HepG2 (cell line): ENCODE data around the gene ZCCHC24. TPM values are rescaled to one million over a fixed set of nuclear protein-coding genes. Genes with fewer than 3 reads are reported as not detected.

Source experiments
- BHLHE40 ChIP-seq: IDR thresholded peaks from 2 replicates; pipeline ENCODE4 v1.6.1; 2011; ENCODE audit warnings: low read length, improper control_type of control experiment
- EP300 ChIP-seq, 3 experiments: sonication (generic) in 1 of 3; formaldehyde crosslinking in 1 of 3; IDR thresholded peaks; 2 replicates each; pipeline versions ENCODE4 v1.5.1 to v1.6.1; 2011 to 2020; ENCODE audit warnings: low read depth in 2 of 3, low read length in 2 of 3, borderline replicate concordance in 1 of 3, improper control_type of control experiment in 1 of 3, mild to moderate bottlenecking in 1 of 3, missing genetic modification reagents in 1 of 3, moderate library complexity in 1 of 3
- ESRRA ChIP-seq: sonication (generic); formaldehyde crosslinking; IDR thresholded peaks from 2 replicates; pipeline ENCODE4 v1.5.1; 2020; ENCODE audit warnings: mild to moderate bottlenecking, low read depth, missing genetic modification reagents
- GLMP ChIP-seq: sonication (generic); formaldehyde crosslinking; IDR thresholded peaks from 2 replicates; pipeline ENCODE4 v1.9.0; 2021; ENCODE audit warnings: missing genetic modification reagents, mild to moderate bottlenecking, borderline replicate concordance
- HOXA7 ChIP-seq: sonication (generic); formaldehyde crosslinking; IDR thresholded peaks from 2 replicates; pipeline ENCODE4 v1.8.1; 2022; ENCODE audit warnings: mild to moderate bottlenecking, missing genetic modification reagents, moderate library complexity
- IKZF5 ChIP-seq: IDR thresholded peaks from 2 replicates; pipeline ENCODE4 v1.6.1; 2018; ENCODE audit warnings: missing genetic modification reagents, mild to moderate bottlenecking, missing compliant biosample characterization
- IRF9 ChIP-seq: sonication (generic); formaldehyde crosslinking; IDR thresholded peaks from 2 replicates; pipeline ENCODE4 v1.8.0; 2022; ENCODE audit warnings: missing genetic modification reagents, mild to moderate bottlenecking, borderline replicate concordance
- SMYD3 ChIP-seq: sonication (generic); formaldehyde crosslinking; IDR thresholded peaks from 2 replicates; pipeline ENCODE4 v1.8.1; 2023; ENCODE audit warnings: mild to moderate bottlenecking, missing genetic modification reagents
- TAF1 ChIP-seq: sonication (generic); formaldehyde crosslinking; IDR thresholded peaks from 2 replicates; pipeline ENCODE4 v1.4.0; 2020; ENCODE audit warnings: missing genetic modification reagents
- YY1 ChIP-seq: IDR thresholded peaks from 2 replicates; pipeline ENCODE4 v1.6.1; 2011; ENCODE audit warnings: low read length, low read depth, moderate library complexity, mild to moderate bottlenecking; ENCODE audit not compliant: insufficient read depth, insufficient replicate concordance
- ZFP36L2 ChIP-seq: sonication (generic); formaldehyde crosslinking; IDR thresholded peaks from 2 replicates; pipeline ENCODE4 v1.4.0; 2020; ENCODE audit warnings: missing genetic modification reagents
- ZNF205 ChIP-seq: IDR thresholded peaks from 2 replicates; pipeline ENCODE4 v1.6.1; 2018; ENCODE audit warnings: missing biosample characterization, missing genetic modification reagents
- ZNF557 ChIP-seq: sonication (generic); formaldehyde crosslinking; IDR thresholded peaks from 2 replicates; pipeline ENCODE4 v1.4.0; 2020; ENCODE audit warnings: missing genetic modification reagents
- ZNF646 ChIP-seq: sonication (generic); formaldehyde crosslinking; IDR thresholded peaks from 2 replicates; pipeline ENCODE4 v1.9.0; 2021; ENCODE audit warnings: mild to moderate bottlenecking, missing genetic modification reagents
- ZNF772 ChIP-seq: sonication (generic); formaldehyde crosslinking; IDR thresholded peaks from 2 replicates; pipeline ENCODE4 v1.5.0; 2020; ENCODE audit warnings: mild to moderate bottlenecking, missing genetic modification reagents
- ZNF800 ChIP-seq: sonication (generic); formaldehyde crosslinking; IDR thresholded peaks from 2 replicates; pipeline ENCODE4 v1.4.0; 2020; ENCODE audit warnings: missing genetic modification reagents
- ZNF883 ChIP-seq: sonication (generic); formaldehyde crosslinking; IDR thresholded peaks from 2 replicates; pipeline ENCODE4 v1.5.1; 2020; ENCODE audit warnings: mild to moderate bottlenecking, missing genetic modification reagents; ENCODE audit errors: not compliant biosample characterization
- polyA plus RNA-seq, 8 experiments: library from polyadenylated mRNA; depleted of rRNA in 3 of 8; stranded (reverse) in 7 of 8; unstranded in 1 of 8; fragments of >200 nt; fragmentation: Illumina TruSeq in 4 of 8; extraction: Trizol in 4 of 8; gene quantifications; 2 replicates each; pipeline versions ENCODE4 v1.2.1 to v1.2.3, GENCODE V29; 2011 to 2016; ENCODE audit warnings: low read depth in 4 of 8, missing spikeins in 1 of 8, mixed read lengths in 1 of 8; ENCODE audit not compliant: insufficient read depth in 1 of 8
- total RNA-seq, 5 experiments: library from RNA; depleted of rRNA; stranded (reverse); fragments of >200 nt; fragmentation: Illumina TruSeq; extraction: Trizol; gene quantifications; 2 replicates each; pipeline ENCODE4 v1.2.3, GENCODE V29; 2016; ENCODE audit warnings: low read depth in 1 of 5

The ZCCHC24 gene
- total and polyA plus RNA-seq, 2 of the 13 experiments (the other 11 are each of a cell fraction or from before 2014, with no cell fraction given) = 3.1 to 7.9 TPM

GRCh38 chr10:79358811-79359210 lies 86.6 kb downstream of the ZCCHC24 start (continued):
- TF ChIP-seq ESRRA (CRISPR knock-in tag) (no peak), ZNF883 (CRISPR knock-in tag) (no peak), SMYD3 (CRISPR knock-in tag) (no peak), ZFP36L2 (CRISPR knock-in tag) (no peak), GLMP (CRISPR knock-in tag) (no peak), ZNF646 (CRISPR knock-in tag) (no peak), EP300 (IDR thresholded peaks at IDR 0.05; ENCODE audit: low read depth in 2 of 2, low read length in 2 of 2) (peak in 1 of 2 experiments; percentile 40; a peak in 1 of 4 replicates), EP300 (CRISPR knock-in tag; IDR thresholded peaks at IDR 0.05; ENCODE audit: borderline replicate concordance) (no peak), ZNF800 (CRISPR knock-in tag) (no peak), IKZF5 (CRISPR knock-in tag) (0 out of 2 replicates have a peak, but pooled peaks have one; percentile 45), IRF9 (no peak), ZNF772 (CRISPR knock-in tag) (no peak), ZNF205 (no peak), ZNF557 (CRISPR knock-in tag) (no peak), YY1 (no peak), BHLHE40 (no peak), TAF1 (no peak), HOXA7 (CRISPR knock-in tag) (no peak)
